Measurements from ENCODE around the gene TRABD2A. TPM values are rescaled to one million over a fixed set of nuclear protein-coding genes. Genes with fewer than 3 reads are reported as not detected.

The TRABD2A gene
- total RNA-seq, 1 donor from 2014 or later: 0.54 TPM

- intact Hi-C loops (cut with DNase I): no loop called here
- no peak for DNase-seq (ENCODE audit: low spot score)
Measured at GRCh38 chr2:84861539-84861938, 19.3 kb downstream of the TRABD2A start.

- intact Hi-C loops (cut with DNase I): no loop called here
Measured at GRCh38 chr2:84858937-84859336, 21.9 kb downstream of the TRABD2A start.

GRCh38 chr2:84858123-84858522 lies 22.8 kb downstream of the TRABD2A start:
- DNase-seq (ENCODE audit: low spot score): no peak
- intact Hi-C loops (cut with DNase I): no loop called here

More at GRCh38 chr2:84858937-84859336, 21.9 kb downstream of the TRABD2A start:
- DNase-seq (ENCODE audit: low spot score): no peak

- intact Hi-C loops (cut with DNase I): no loop called here
Measured at GRCh38 chr2:84857566-84857965, 23.3 kb downstream of the TRABD2A start.

GRCh38 chr2:84856787-84857186 lies 24.1 kb downstream of the TRABD2A start:
- intact Hi-C loops (cut with DNase I): no loop called here
- no peak for DNase-seq (ENCODE audit: low spot score)

More at GRCh38 chr2:84857566-84857965, 23.3 kb downstream of the TRABD2A start:
- DNase-seq (ENCODE audit: low spot score): no peak

- intact Hi-C loops (cut with DNase I): no loop called here
- no peak for DNase-seq (ENCODE audit: low spot score)
Measured at GRCh38 chr2:84855731-84856130, 25.2 kb downstream of the TRABD2A start.

- intact Hi-C loops (cut with DNase I): no loop called here
- no peak for DNase-seq (ENCODE audit: low spot score)
Measured at GRCh38 chr2:84854850-84855249, 26.0 kb downstream of the TRABD2A start.

GRCh38 chr2:84851876-84852275 lies 29.0 kb downstream of the TRABD2A start:
- DNase-seq (ENCODE audit: low spot score): no peak
- intact Hi-C loops (cut with DNase I): no loop called here

GRCh38 chr2:84850471-84850870 lies 30.4 kb downstream of the TRABD2A start:
- DNase-seq (ENCODE audit: low spot score): no peak
- intact Hi-C loops (cut with DNase I): no loop called here

GRCh38 chr2:84849271-84849952 lies 31.5 kb downstream of the TRABD2A start:
- no peak for DNase-seq (ENCODE audit: low spot score)
- intact Hi-C loops (cut with DNase I): no loop called here

- DNase-seq (ENCODE audit: low spot score): no peak
- intact Hi-C loops (cut with DNase I): no loop called here
Measured at GRCh38 chr2:84847326-84848050, 33.4 kb downstream of the TRABD2A start.

GRCh38 chr2:84846741-84847142 lies 34.1 kb downstream of the TRABD2A start:
- intact Hi-C loops (cut with DNase I): no loop called here
- DNase-seq (ENCODE audit: low spot score): no peak

- no peak for DNase-seq (ENCODE audit: low spot score)
- intact Hi-C loops (cut with DNase I): no loop called here
Measured at GRCh38 chr2:84846041-84846663, 34.7 kb downstream of the TRABD2A start.

GRCh38 chr2:84844141-84844540 lies 36.7 kb downstream of the TRABD2A start:
- DNase-seq (ENCODE audit: low spot score): peak; percentile 41
- intact Hi-C loops (cut with DNase I): no loop called here

GRCh38 chr2:84841577-84841976 lies 39.3 kb downstream of the TRABD2A start:
- peak; percentile 12 for DNase-seq (ENCODE audit: low spot score)
- intact Hi-C loops (cut with DNase I): no loop called here

GRCh38 chr2:84840306-84840705 lies 40.6 kb downstream of the TRABD2A start:
- intact Hi-C loops (cut with DNase I): no loop called here
- peak; percentile 17 for DNase-seq (ENCODE audit: low spot score)

GRCh38 chr2:84839851-84840250 lies 41.0 kb downstream of the TRABD2A start:
- intact Hi-C loops (cut with DNase I): no loop called here
- DNase-seq (ENCODE audit: low spot score): peak; percentile 39

GRCh38 chr2:84838434-84839145 lies 42.3 kb downstream of the TRABD2A start:
- intact Hi-C loops (cut with DNase I): no loop called here
- DNase-seq (ENCODE audit: low spot score): peak; percentile 15

GRCh38 chr2:84836215-84836614 lies 44.7 kb downstream of the TRABD2A start:
- intact Hi-C loops (cut with DNase I): no loop called here
- no peak for DNase-seq (ENCODE audit: low spot score)

- DNase-seq (ENCODE audit: low spot score): no peak
- intact Hi-C loops (cut with DNase I): no loop called here
Measured at GRCh38 chr2:84833481-84834150, 47.3 kb downstream of the TRABD2A start.
